Fibroblast of pulmonary artery (primary cell): ENCODE measurements around the gene SDHAF2.
"Not testable (repeated sequence)": the region's sequence is repeated elsewhere in the genome, so short reads cannot be mapped to it uniquely, and the experiment has no call there.

Source experiments
- DNase-seq: peaks from one replicate; pipeline ENCODE4 v3.0.0-alpha.2; 2010; ENCODE audit warnings: low read depth
- H3K4me3 ChIP-seq: replicated peaks from 2 replicates; pipeline ENCODE4 v1.5.1; 2011; ENCODE audit warnings: low read depth, mild to moderate bottlenecking, control low read depth, low read length, moderate library complexity
- TF ChIP-seq, protein P1 (sequence below): IDR thresholded peaks from 2 replicates; pipeline ENCODE4 v1.5.1; 2011; ENCODE audit warnings: mild to moderate bottlenecking, control low read depth, low read length, inconsistent platforms; ENCODE audit errors: missing control alignments

The SDHAF2 gene

DNA sequence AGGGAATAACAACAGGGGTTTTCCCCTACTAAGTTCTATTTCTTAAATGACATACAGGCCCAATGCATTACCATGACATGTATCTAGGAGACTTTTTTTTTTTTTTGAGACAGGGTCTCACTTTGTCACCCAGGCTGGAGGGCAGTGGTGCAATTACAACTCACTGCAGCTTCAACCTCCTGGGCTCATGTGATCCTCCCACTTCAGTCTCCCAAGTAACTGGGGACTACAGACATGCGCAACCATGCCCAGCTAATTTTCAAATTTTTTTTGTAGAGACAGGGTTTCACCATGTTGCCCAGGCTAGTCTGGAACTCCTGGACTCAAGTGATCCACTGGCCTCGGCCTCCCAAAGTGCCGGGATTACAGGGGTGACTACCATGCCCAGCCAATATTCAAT is 7.7 kb upstream of the SDHAF2 start:
- DNase-seq = no peak
- no peak overlapping the region for H3K4me3 ChIP-seq
- TF ChIP-seq, protein P1, sequence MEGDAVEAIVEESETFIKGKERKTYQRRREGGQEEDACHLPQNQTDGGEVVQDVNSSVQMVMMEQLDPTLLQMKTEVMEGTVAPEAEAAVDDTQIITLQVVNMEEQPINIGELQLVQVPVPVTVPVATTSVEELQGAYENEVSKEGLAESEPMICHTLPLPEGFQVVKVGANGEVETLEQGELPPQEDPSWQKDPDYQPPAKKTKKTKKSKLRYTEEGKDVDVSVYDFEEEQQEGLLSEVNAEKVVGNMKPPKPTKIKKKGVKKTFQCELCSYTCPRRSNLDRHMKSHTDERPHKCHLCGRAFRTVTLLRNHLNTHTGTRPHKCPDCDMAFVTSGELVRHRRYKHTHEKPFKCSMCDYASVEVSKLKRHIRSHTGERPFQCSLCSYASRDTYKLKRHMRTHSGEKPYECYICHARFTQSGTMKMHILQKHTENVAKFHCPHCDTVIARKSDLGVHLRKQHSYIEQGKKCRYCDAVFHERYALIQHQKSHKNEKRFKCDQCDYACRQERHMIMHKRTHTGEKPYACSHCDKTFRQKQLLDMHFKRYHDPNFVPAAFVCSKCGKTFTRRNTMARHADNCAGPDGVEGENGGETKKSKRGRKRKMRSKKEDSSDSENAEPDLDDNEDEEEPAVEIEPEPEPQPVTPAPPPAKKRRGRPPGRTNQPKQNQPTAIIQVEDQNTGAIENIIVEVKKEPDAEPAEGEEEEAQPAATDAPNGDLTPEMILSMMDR = no peak

DNA sequence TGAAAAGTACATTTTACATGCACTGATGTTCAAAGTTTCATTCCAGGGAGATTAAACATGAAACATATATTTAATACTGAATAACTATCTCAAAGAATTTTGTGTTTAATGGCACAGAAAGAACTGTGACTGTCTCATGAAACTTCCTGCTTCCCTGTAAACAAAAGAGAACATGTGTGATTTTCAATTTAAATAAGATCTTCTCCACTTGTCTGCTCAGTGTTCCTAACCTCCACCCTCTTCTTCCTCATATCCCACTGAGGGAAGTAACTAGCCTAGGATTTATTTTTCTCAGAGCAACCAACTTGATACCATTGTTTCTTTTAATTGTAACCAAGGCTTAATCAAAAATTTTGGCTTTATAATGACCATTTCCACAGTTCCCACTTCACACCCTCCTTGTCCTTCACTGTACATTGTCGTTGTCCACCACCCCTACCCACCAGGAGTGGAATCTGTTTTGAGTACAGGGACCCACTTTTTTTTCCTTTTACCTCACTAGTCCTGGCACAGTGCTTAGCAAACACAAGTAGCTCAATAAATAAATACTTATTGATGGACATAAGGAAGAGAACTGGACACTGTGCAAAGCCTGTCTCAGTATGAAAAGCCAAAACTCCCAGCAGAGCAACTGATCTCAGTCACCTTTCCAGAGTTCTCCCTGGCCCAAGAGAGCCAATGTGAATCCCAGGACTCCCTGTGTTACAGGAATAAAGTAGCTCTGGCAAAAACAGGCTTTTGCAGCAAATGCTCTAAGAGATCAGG is 4.4 kb upstream of the SDHAF2 start:
- DNase-seq = no peak
- TF ChIP-seq, protein P1 = no peak
- no peak overlapping the region for H3K4me3 ChIP-seq

DNA sequence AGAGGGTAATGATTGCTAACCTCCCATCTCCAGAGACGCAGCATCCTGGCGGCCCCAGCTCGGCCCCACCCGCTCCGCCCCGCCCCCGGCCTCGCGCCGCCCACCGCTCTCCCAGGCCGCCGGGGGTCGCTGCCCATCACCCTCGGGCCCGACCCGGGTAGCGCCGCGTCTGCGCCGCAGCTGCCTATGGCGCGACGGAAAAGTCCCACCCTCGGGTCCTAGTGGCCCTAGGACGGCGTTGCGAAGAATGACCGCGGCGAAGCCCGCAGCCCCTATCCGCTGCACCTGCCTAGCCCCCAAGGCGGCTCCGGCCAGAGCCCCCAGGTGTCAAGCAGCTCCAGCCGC is 606 bp upstream of the SDHAF2 start:
- TF ChIP-seq, protein P1 = no peak
- DNase-seq = peak; percentile 51
- peak overlapping the region; percentile 76 for H3K4me3 ChIP-seq

DNA sequence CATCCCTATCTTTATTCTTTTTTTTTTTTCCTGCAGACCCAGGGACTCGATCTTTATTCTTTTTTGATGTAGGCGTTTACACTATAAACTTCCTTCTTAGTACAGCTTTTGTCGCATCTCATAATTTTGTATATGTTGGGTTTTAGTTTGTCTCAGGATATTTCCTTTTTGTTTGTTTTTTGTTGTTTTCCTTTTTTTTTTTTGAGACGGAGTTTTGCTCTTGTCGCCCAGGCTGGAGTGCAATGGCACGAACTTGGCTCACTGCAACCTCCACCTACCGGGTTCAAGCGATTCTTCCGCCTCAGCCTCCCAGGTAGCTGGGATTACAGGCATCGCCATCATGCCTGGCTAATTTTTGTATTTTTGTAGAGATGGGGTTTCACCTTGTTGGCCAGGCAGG is 915 bp downstream of the SDHAF2 start:
- peak overlapping the region; percentile 76 for H3K4me3 ChIP-seq
- DNase-seq = not testable (repeated sequence)

DNA sequence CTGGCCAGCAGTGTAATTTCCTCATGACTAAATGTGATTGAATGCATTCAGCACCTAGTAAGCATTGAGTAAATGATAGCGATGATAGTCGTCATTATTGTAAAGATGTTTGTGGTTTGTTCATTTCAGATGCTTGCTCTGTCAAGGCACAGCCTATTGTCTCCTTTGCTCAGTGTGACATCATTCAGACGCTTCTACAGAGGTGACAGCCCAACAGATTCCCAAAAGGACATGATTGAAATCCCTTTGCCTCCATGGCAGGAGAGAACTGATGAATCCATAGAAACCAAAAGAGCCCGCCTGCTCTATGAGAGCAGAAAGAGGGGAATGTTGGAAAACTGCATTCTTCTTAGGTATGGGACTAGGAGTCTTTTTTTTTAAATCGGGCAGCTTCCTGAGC is 7.6 kb downstream of the SDHAF2 start:
- TF ChIP-seq, protein P1 = no peak
- no peak overlapping the region for H3K4me3 ChIP-seq
- no peak for DNase-seq

DNA sequence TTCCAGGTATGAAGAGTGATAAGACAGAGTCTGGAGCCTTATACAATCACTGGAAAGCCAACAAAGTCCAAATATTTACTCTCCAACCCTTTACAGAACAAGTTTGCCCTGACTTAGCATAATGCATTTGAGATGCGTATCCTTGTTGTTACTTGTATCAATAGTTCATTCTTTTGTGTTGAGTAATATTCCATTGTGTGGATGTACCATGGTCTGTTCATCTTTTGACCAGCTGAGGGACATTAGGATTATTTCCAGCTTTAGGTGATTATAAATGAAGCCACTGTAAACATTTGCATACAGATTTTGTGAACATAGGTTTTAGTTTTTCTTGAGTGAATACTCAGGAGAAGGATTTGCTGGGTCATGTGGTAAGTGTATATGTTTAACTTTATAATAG is 9.7 kb downstream of the SDHAF2 start:
- H3K4me3 ChIP-seq = no peak overlapping the region
- TF ChIP-seq, protein P1 = no peak
- DNase-seq = no peak

DNA sequence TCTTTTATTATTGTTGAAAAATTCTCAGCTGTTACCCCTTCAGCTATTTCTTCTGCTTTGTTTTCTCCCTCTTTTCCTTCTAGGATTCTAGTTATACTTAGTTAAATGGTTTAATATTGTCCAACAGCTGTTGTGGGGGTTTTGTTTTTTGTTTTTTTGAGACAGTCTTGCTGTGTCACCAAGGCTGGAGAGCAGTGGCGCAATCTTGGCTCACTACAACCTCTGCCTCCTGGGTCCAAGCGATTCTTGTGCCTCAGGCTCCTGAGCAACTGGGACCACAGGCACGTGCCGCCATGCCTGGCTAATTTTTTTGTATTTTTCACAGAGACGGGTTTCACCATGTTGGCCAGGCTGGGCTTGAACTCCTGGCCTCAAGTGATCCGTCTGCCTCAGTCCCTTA is 12.7 kb downstream of the SDHAF2 start:
- TF ChIP-seq, protein P1 = no peak
- DNase-seq = peak; percentile 18
- H3K4me3 ChIP-seq = no peak overlapping the region
